ENCODE data around the gene FLG2. TPM values are rescaled to one million over a fixed set of nuclear protein-coding genes. Genes with fewer than 3 reads are reported as not detected.

Gene FLG2
- total RNA-seq, 2 donors from 2014 or later = 0.36 to 5.6 TPM

DNA sequence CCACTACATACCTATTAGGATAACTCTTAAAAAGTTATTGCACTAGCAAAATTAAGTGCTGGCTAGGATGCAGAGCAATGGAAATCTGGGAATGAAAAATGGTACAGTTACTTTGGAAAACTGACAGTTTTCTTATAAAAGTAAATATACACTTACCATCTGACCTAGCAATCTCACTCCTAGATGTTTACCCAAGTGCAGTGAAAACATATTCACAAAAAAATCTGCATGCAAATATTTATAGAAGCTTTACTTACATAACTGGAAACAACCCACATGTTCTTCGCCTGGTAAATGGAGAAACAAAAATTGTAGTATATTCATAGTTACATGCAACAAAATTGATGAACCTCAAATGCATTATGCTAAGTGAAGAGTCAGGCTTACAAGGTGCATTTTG, 12.9 kb upstream of the FLG2 start:
- DNase-seq (ENCODE audit: low spot score) = no peak
- Histone ChIP-seq H3K9me3 (no peaks in the 10 kb centered on the region), H3K4me3 (no peak overlapping the region), H3K4me1 (replicated peaks) (no peaks in the 10 kb centered on the region), H3K27me3 (replicated peaks; ENCODE audit: insufficient read depth) (no peaks in the 10 kb centered on the region), H3K36me3 (no peaks in the 10 kb centered on the region), H3K27ac (no peak overlapping the region)
- intact Hi-C loops (cut with DNase I) = no loop called here
- WGBS = 52% methylated on average over 1 of the region's 1 CpG
- TF ChIP-seq POLR2AphosphoS5 (IDR thresholded peaks at IDR 0.05) = no peak
- TF ChIP-seq POLR2A (IDR thresholded peaks at IDR 0.05) = no peak
- TF ChIP-seq, protein P1, sequence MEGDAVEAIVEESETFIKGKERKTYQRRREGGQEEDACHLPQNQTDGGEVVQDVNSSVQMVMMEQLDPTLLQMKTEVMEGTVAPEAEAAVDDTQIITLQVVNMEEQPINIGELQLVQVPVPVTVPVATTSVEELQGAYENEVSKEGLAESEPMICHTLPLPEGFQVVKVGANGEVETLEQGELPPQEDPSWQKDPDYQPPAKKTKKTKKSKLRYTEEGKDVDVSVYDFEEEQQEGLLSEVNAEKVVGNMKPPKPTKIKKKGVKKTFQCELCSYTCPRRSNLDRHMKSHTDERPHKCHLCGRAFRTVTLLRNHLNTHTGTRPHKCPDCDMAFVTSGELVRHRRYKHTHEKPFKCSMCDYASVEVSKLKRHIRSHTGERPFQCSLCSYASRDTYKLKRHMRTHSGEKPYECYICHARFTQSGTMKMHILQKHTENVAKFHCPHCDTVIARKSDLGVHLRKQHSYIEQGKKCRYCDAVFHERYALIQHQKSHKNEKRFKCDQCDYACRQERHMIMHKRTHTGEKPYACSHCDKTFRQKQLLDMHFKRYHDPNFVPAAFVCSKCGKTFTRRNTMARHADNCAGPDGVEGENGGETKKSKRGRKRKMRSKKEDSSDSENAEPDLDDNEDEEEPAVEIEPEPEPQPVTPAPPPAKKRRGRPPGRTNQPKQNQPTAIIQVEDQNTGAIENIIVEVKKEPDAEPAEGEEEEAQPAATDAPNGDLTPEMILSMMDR (IDR thresholded peaks at IDR 0.05) = no peak

DNA sequence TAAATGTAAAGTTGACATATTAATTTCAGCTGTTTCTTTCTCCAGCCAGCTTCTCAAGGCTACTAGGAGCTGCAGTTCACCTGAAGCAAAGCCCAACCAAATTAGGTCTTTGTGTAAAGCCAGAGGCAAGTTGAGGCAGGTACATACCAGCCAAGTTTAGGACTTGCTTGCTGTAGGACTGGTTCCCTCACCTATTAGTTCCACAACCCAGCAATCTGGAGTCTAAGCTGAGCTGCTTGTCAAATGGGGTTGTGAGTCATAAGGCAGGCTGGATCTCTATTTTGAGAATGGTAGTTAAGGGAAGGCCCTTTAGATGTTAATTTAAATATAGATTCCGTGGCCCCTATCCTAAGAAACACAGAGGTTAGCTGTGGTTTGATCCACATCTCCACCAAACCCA, 7.6 kb upstream of the FLG2 start:
- DNase-seq (ENCODE audit: low spot score) = no peak
- H3K36me3 ChIP-seq = no peaks in the 10 kb centered on the region
- H3K4me1 ChIP-seq (replicated peaks) = no peaks in the 10 kb centered on the region
- 39% methylated on average over 1 of the region's 1 CpG for WGBS
- TF ChIP-seq POLR2A (IDR thresholded peaks at IDR 0.05) (no peak), POLR2AphosphoS5 (IDR thresholded peaks at IDR 0.05) (no peak)
- no peaks in the 10 kb centered on the region for H3K9me3 ChIP-seq
- intact Hi-C loops (cut with DNase I) = no loop called here
- no peaks in the 10 kb centered on the region for H3K27me3 ChIP-seq (replicated peaks; ENCODE audit: insufficient read depth)
- H3K4me3 ChIP-seq = no peak overlapping the region
- no peak overlapping the region for H3K27ac ChIP-seq

DNA sequence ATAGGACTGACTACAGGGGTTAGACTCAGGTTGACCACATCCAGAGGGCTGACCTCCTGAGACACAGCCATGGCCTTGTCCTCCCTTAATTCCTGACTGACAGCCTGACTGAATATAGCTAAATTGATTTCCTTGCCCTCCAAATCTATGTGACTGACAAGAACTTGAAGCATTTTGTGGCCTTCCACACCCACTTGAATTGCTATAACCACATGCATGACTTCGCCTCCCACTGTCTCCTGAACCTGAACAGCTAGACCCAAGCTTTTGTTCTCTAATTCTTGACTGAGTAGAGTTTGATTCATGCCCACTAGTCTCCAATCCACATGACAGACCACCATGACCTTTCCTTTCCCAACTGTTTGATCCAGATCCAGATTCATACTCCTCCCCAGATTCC, 3.1 kb downstream of the FLG2 start:
- WGBS = 88% methylated on average over 1 of the region's 1 CpG
- no peaks in the 10 kb centered on the region for H3K27me3 ChIP-seq (replicated peaks; ENCODE audit: insufficient read depth)
- no peak for DNase-seq (ENCODE audit: low spot score)

DNA sequence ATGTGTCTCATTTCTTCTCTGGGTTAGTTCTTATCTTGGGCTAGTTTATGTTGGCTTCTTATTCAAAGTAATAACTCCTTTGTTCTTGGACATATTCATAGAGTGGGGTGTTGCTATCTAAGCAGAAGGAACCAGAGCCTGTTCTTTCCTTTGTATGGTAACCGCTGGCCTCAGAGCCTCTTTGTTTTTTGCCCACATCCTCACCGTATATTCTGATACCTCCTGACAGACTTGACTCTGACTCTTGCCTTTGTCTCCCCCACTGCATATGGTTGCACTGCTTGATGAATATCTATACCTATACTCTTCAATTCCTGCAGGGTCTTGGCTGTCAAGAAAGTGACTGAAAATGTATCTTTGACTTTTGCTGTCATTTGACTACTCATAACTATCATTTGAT, 10.2 kb downstream of the FLG2 start:
- H3K4me3 ChIP-seq = no peak overlapping the region
- H3K9me3 ChIP-seq = no peaks in the 10 kb centered on the region
- WGBS = 93% methylated on average over 2 of the region's 2 CpGs
- H3K27me3 ChIP-seq (replicated peaks; ENCODE audit: insufficient read depth) = no peaks in the 10 kb centered on the region
- no peak overlapping the region for H3K27ac ChIP-seq
- no peak for DNase-seq (ENCODE audit: low spot score)
- TF ChIP-seq, protein P1 (IDR thresholded peaks at IDR 0.05) = no peak
- TF ChIP-seq POLR2A (IDR thresholded peaks at IDR 0.05) = no peak
- TF ChIP-seq POLR2AphosphoS5 (IDR thresholded peaks at IDR 0.05) = no peak
- H3K4me1 ChIP-seq (replicated peaks) = no peaks in the 10 kb centered on the region
- intact Hi-C loops (cut with DNase I) = no loop called here
- H3K36me3 ChIP-seq = no peaks in the 10 kb centered on the region

More for the DNA sequence above, 3.1 kb downstream of the FLG2 start:
- H3K4me1 ChIP-seq (replicated peaks) = no peaks in the 10 kb centered on the region
- no peak overlapping the region for H3K4me3 ChIP-seq
- no peaks in the 10 kb centered on the region for H3K9me3 ChIP-seq
- no peak overlapping the region for H3K27ac ChIP-seq
- intact Hi-C loops (cut with DNase I) = no loop called here
- TF ChIP-seq POLR2A (IDR thresholded peaks at IDR 0.05) (no peak), POLR2AphosphoS5 (IDR thresholded peaks at IDR 0.05) (no peak)
- TF ChIP-seq, protein P1 (IDR thresholded peaks at IDR 0.05) = no peak
- no peaks in the 10 kb centered on the region for H3K36me3 ChIP-seq

DNA sequence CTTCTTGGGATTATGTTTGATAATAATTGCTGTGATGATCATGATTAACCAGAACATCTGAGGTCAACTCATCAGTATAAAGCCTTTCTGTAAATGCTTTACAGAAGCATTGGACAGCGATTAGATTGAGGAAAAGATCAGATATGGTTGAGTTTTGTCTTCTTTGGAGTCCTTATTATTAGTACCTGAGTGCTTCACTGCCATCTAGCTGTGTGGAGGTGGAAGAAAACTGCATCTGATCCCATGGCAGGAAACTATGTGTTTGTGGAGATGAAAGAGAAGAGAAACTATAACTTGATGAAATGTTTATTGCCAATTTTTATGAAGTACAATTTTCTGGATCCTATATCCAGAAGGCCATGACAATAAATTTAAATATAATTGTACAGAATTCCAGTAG, 11.4 kb downstream of the FLG2 start:
- Histone ChIP-seq H3K36me3 (no peaks in the 10 kb centered on the region), H3K27ac (no peak overlapping the region), H3K27me3 (replicated peaks; ENCODE audit: insufficient read depth) (no peaks in the 10 kb centered on the region), H3K4me3 (no peak overlapping the region), H3K4me1 (replicated peaks) (no peaks in the 10 kb centered on the region), H3K9me3 (no peaks in the 10 kb centered on the region)
- DNase-seq (ENCODE audit: low spot score) = no peak
- TF ChIP-seq POLR2A (IDR thresholded peaks at IDR 0.05) (no peak), POLR2AphosphoS5 (IDR thresholded peaks at IDR 0.05) (no peak)
- TF ChIP-seq, protein P1 (IDR thresholded peaks at IDR 0.05) = no peak
- WGBS = 61% methylated on average over 1 of the region's 1 CpG
- intact Hi-C loops (cut with DNase I) = no loop called here

All from prostate gland (tissue), 2 donors.